Sigmoid colon (tissue), 3 donors: Measurements from ENCODE around the gene GHRHR.

Experiments
- CTCF ChIP-seq, 4 experiments: fragments of 450-650 bp in 3 of 4; fragments of 200-600 bp in 1 of 4; IDR thresholded peaks; one replicate each; pipeline ENCODE4 v1.5.1; 2016 to 2019; ENCODE audit warnings: antibody characterized with exemption in 4 of 4, mild to moderate bottlenecking in 3 of 4, moderate library complexity in 2 of 4
- POLR2A ChIP-seq, 2 donors: fragments of 450-650 bp; IDR thresholded peaks; one replicate each; pipeline ENCODE4 v1.6.1; 2016; ENCODE audit warnings: antibody characterized with exemption in 2 of 2, mild to moderate bottlenecking in 2 of 2, moderate library complexity in 2 of 2

- TF ChIP-seq CTCF (IDR thresholded peaks at IDR 0.05): no peak
- TF ChIP-seq POLR2A (IDR thresholded peaks at IDR 0.05): no peak
Observed at GRCh38 chr7:30997316-30997715, 33.6 kb downstream of the GHRHR start.
